ENCODE measurements around the gene AGBL4.

The AGBL4 gene

DNA sequence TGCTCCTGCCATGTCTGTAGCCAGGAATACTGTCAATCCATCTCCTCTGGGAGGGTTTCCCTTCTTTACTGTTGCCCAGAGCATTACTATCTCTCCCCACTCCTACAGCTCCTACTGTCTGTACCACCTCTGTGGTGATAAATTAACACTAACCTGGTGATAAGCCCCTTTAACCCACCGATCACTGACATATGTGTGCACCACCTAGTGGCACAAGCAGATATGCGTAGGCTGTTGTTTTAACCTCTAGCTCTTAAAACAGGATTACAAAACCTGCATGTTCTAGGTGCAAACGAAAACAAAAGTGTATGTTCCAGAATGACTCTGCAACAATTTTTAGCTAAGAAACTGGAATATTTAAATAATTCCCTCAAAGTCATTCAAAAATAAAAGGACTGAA, 1153.2 kb downstream of the AGBL4 start (continued):
- TF ChIP-seq, protein P1, sequence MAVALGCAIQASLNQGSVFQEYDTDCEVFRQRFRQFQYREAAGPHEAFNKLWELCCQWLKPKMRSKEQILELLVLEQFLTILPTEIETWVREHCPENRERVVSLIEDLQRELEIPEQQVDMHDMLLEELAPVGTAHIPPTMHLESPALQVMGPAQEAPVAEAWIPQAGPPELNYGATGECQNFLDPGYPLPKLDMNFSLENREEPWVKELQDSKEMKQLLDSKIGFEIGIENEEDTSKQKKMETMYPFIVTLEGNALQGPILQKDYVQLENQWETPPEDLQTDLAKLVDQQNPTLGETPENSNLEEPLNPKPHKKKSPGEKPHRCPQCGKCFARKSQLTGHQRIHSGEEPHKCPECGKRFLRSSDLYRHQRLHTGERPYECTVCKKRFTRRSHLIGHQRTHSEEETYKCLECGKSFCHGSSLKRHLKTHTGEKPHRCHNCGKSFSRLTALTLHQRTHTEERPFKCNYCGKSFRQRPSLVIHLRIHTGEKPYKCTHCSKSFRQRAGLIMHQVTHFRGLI (tag by site-specific recombination; IDR thresholded peaks at IDR 0.05), result no peak
- no peak for TF ChIP-seq ZBTB1 (tag by site-specific recombination; IDR thresholded peaks at IDR 0.05)
- TF ChIP-seq ZNF621 (tag by site-specific recombination; IDR thresholded peaks at IDR 0.05), result no peak
- no peak for TF ChIP-seq ZNF423 (tag by site-specific recombination; IDR thresholded peaks at IDR 0.05)
- no peak for TF ChIP-seq ZNF155 (tag by site-specific recombination; IDR thresholded peaks at IDR 0.05)
- no peak for TF ChIP-seq SP3 (tag by site-specific recombination; IDR thresholded peaks at IDR 0.05)
- TF ChIP-seq SP2 (tag by site-specific recombination; IDR thresholded peaks at IDR 0.05), result no peak
- TF ChIP-seq SETDB1 (IDR thresholded peaks at IDR 0.05; ENCODE audit: insufficient read length, low read length), result no peak
- TF ChIP-seq TCF7L2 (IDR thresholded peaks at IDR 0.05; ENCODE audit: borderline replicate concordance, low read depth, low read length), result peak; percentile 47; the same call in 1 of the 2 replicates
- TF ChIP-seq, protein P2, sequence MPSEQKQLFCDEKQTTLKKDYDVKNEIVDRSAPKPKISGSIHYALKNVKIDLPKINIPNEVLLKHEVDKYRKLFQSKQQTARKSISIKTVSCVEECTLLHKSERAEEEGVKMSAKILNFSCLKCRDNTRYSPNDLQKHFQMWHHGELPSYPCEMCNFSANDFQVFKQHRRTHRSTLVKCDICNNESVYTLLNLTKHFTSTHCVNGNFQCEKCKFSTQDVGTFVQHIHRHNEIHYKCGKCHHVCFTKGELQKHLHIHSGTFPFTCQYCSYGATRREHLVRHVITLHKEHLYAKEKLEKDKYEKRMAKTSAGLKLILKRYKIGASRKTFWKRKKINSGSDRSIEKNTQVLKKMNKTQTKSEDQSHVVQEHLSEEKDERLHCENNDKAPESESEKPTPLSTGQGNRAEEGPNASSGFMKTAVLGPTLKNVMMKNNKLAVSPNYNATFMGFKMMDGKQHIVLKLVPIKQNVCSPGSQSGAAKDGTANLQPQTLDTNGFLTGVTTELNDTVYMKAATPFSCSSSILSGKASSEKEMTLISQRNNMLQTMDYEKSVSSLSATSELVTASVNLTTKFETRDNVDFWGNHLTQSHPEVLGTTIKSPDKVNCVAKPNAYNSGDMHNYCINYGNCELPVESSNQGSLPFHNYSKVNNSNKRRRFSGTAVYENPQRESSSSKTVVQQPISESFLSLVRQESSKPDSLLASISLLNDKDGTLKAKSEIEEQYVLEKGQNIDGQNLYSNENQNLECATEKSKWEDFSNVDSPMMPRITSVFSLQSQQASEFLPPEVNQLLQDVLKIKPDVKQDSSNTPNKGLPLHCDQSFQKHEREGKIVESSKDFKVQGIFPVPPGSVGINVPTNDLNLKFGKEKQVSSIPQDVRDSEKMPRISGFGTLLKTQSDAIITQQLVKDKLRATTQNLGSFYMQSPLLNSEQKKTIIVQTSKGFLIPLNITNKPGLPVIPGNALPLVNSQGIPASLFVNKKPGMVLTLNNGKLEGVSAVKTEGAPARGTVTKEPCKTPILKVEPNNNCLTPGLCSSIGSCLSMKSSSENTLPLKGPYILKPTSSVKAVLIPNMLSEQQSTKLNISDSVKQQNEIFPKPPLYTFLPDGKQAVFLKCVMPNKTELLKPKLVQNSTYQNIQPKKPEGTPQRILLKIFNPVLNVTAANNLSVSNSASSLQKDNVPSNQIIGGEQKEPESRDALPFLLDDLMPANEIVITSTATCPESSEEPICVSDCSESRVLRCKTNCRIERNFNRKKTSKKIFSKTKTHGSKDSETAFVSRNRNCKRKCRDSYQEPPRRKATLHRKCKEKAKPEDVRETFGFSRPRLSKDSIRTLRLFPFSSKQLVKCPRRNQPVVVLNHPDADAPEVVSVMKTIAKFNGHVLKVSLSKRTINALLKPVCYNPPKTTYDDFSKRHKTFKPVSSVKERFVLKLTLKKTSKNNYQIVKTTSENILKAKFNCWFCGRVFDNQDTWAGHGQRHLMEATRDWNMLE (tag by site-specific recombination; conservative IDR thresholded peaks at IDR 0.05; ENCODE audit: low read depth), result no peak
- TF ChIP-seq, protein P3, sequence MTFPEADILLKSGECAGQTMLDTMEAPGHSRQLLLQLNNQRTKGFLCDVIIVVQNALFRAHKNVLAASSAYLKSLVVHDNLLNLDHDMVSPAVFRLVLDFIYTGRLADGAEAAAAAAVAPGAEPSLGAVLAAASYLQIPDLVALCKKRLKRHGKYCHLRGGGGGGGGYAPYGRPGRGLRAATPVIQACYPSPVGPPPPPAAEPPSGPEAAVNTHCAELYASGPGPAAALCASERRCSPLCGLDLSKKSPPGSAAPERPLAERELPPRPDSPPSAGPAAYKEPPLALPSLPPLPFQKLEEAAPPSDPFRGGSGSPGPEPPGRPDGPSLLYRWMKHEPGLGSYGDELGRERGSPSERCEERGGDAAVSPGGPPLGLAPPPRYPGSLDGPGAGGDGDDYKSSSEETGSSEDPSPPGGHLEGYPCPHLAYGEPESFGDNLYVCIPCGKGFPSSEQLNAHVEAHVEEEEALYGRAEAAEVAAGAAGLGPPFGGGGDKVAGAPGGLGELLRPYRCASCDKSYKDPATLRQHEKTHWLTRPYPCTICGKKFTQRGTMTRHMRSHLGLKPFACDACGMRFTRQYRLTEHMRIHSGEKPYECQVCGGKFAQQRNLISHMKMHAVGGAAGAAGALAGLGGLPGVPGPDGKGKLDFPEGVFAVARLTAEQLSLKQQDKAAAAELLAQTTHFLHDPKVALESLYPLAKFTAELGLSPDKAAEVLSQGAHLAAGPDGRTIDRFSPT (tag by site-specific recombination; IDR thresholded peaks at IDR 0.05), result no peak
- TF ChIP-seq ZNF214 (tag by site-specific recombination; IDR thresholded peaks at IDR 0.05; ENCODE audit: borderline replicate concordance), result no peak
- no peak for TF ChIP-seq TRIM28 (IDR thresholded peaks at IDR 0.05; ENCODE audit: borderline replicate concordance, low read length)
- TF ChIP-seq ZNF610 (tag by site-specific recombination; IDR thresholded peaks at IDR 0.05; ENCODE audit: borderline replicate concordance), result no peak
- TF ChIP-seq ZFHX2 (tag by site-specific recombination; conservative IDR thresholded peaks at IDR 0.05), result peak; percentile 55
- TF ChIP-seq, protein P4, sequence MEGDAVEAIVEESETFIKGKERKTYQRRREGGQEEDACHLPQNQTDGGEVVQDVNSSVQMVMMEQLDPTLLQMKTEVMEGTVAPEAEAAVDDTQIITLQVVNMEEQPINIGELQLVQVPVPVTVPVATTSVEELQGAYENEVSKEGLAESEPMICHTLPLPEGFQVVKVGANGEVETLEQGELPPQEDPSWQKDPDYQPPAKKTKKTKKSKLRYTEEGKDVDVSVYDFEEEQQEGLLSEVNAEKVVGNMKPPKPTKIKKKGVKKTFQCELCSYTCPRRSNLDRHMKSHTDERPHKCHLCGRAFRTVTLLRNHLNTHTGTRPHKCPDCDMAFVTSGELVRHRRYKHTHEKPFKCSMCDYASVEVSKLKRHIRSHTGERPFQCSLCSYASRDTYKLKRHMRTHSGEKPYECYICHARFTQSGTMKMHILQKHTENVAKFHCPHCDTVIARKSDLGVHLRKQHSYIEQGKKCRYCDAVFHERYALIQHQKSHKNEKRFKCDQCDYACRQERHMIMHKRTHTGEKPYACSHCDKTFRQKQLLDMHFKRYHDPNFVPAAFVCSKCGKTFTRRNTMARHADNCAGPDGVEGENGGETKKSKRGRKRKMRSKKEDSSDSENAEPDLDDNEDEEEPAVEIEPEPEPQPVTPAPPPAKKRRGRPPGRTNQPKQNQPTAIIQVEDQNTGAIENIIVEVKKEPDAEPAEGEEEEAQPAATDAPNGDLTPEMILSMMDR (tag by site-specific recombination; IDR thresholded peaks at IDR 0.05), result peak; percentile 59; the same call in 1 of the 2 replicates
- TF ChIP-seq, protein P5, sequence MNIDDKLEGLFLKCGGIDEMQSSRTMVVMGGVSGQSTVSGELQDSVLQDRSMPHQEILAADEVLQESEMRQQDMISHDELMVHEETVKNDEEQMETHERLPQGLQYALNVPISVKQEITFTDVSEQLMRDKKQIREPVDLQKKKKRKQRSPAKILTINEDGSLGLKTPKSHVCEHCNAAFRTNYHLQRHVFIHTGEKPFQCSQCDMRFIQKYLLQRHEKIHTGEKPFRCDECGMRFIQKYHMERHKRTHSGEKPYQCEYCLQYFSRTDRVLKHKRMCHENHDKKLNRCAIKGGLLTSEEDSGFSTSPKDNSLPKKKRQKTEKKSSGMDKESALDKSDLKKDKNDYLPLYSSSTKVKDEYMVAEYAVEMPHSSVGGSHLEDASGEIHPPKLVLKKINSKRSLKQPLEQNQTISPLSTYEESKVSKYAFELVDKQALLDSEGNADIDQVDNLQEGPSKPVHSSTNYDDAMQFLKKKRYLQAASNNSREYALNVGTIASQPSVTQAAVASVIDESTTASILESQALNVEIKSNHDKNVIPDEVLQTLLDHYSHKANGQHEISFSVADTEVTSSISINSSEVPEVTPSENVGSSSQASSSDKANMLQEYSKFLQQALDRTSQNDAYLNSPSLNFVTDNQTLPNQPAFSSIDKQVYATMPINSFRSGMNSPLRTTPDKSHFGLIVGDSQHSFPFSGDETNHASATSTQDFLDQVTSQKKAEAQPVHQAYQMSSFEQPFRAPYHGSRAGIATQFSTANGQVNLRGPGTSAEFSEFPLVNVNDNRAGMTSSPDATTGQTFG (tag by site-specific recombination; IDR thresholded peaks at IDR 0.05; ENCODE audit: borderline replicate concordance), result no peak
- TF ChIP-seq ZNF654 (tag by site-specific recombination; IDR thresholded peaks at IDR 0.05; ENCODE audit: low read depth), result peak; percentile 42; the same call in 1 of the 2 replicates
- TF ChIP-seq EGR2 (tag by site-specific recombination; IDR thresholded peaks at IDR 0.05; ENCODE audit: low read depth), result peak; percentile 80
- TF ChIP-seq ZNF658 (tag by site-specific recombination; IDR thresholded peaks at IDR 0.05), result no peak
- TF ChIP-seq ZNF747 (tag by site-specific recombination; IDR thresholded peaks at IDR 0.05), result no peak
- TF ChIP-seq ZNF394 (tag by site-specific recombination; IDR thresholded peaks at IDR 0.05; ENCODE audit: borderline replicate concordance), result no peak
- TF ChIP-seq, protein P6, sequence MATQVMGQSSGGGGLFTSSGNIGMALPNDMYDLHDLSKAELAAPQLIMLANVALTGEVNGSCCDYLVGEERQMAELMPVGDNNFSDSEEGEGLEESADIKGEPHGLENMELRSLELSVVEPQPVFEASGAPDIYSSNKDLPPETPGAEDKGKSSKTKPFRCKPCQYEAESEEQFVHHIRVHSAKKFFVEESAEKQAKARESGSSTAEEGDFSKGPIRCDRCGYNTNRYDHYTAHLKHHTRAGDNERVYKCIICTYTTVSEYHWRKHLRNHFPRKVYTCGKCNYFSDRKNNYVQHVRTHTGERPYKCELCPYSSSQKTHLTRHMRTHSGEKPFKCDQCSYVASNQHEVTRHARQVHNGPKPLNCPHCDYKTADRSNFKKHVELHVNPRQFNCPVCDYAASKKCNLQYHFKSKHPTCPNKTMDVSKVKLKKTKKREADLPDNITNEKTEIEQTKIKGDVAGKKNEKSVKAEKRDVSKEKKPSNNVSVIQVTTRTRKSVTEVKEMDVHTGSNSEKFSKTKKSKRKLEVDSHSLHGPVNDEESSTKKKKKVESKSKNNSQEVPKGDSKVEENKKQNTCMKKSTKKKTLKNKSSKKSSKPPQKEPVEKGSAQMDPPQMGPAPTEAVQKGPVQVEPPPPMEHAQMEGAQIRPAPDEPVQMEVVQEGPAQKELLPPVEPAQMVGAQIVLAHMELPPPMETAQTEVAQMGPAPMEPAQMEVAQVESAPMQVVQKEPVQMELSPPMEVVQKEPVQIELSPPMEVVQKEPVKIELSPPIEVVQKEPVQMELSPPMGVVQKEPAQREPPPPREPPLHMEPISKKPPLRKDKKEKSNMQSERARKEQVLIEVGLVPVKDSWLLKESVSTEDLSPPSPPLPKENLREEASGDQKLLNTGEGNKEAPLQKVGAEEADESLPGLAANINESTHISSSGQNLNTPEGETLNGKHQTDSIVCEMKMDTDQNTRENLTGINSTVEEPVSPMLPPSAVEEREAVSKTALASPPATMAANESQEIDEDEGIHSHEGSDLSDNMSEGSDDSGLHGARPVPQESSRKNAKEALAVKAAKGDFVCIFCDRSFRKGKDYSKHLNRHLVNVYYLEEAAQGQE (tag by site-specific recombination; IDR thresholded peaks at IDR 0.05), result no peak
- TF ChIP-seq ZNF16 (tag by site-specific recombination; IDR thresholded peaks at IDR 0.05; ENCODE audit: low read depth), result no peak

All from HEK293 (cell line).